ENCODE data around the gene VWA1.

The VWA1 gene

GRCh38 chr1:1430992-1431844 lies 4.3 kb upstream of the VWA1 start:
- Histone ChIP-seq H3K27ac (ENCODE audit: insufficient read depth, low read depth, low read length, poor library complexity, severe bottlenecking) (no peak overlapping the region), H3K36me3 (ENCODE audit: control insufficient read depth, insufficient read depth, low read length) (no peaks in the 10 kb centered on the region), H3K9me3 (ENCODE audit: control insufficient read depth, low read length) (no peaks in the 10 kb centered on the region), H3K4me3 (ENCODE audit: insufficient read depth, low read depth, low read length) (no peak overlapping the region), H3K27me3 (ENCODE audit: control insufficient read depth, insufficient read depth, low read length, poor library complexity, severe bottlenecking) (peaks cover 21% of the 10 kb centered on the region), H3K4me1 (ENCODE audit: control insufficient read depth, insufficient read depth, low read length) (peaks cover 62% of the 10 kb centered on the region)
- 69 to 70% methylated on average over 16 of the region's 18 CpGs for WGBS, 2 experiments

GRCh38 chr1:1431845-1432273 lies 3.6 kb upstream of the VWA1 start:
- H3K27ac ChIP-seq (ENCODE audit: insufficient read depth, low read depth, low read length, poor library complexity, severe bottlenecking), result no peak overlapping the region
- H3K9me3 ChIP-seq (ENCODE audit: control insufficient read depth, low read length), result no peaks in the 10 kb centered on the region
- H3K4me1 ChIP-seq (ENCODE audit: control insufficient read depth, insufficient read depth, low read length), result peaks cover 58% of the 10 kb centered on the region
- H3K36me3 ChIP-seq (ENCODE audit: control insufficient read depth, insufficient read depth, low read length), result no peaks in the 10 kb centered on the region
- H3K4me3 ChIP-seq (ENCODE audit: insufficient read depth, low read depth, low read length), result no peak overlapping the region
- H3K27me3 ChIP-seq (ENCODE audit: control insufficient read depth, insufficient read depth, low read length, poor library complexity, severe bottlenecking), result peaks cover 27% of the 10 kb centered on the region
- WGBS, 2 experiments, result 43 to 60% methylated on average over 5 of the region's 5 CpGs

GRCh38 chr1:1432274-1432950 lies 3.1 kb upstream of the VWA1 start:
- no peaks in the 10 kb centered on the region for H3K36me3 ChIP-seq (ENCODE audit: control insufficient read depth, insufficient read depth, low read length)

GRCh38 chr1:1432951-1433803 lies 2.3 kb upstream of the VWA1 start:
- WGBS, 2 experiments, result 32% methylated on average over 34 of the region's 34 CpGs
- peak overlapping the region; percentile 90 for H3K27ac ChIP-seq (ENCODE audit: insufficient read depth, low read depth, low read length, poor library complexity, severe bottlenecking)
- H3K4me1 ChIP-seq (ENCODE audit: control insufficient read depth, insufficient read depth, low read length), result peaks cover 63% of the 10 kb centered on the region
- no peaks in the 10 kb centered on the region for H3K36me3 ChIP-seq (ENCODE audit: control insufficient read depth, insufficient read depth, low read length)
- peak overlapping the region; percentile 18 for H3K4me3 ChIP-seq (ENCODE audit: insufficient read depth, low read depth, low read length)
- peaks cover 31% of the 10 kb centered on the region for H3K27me3 ChIP-seq (ENCODE audit: control insufficient read depth, insufficient read depth, low read length, poor library complexity, severe bottlenecking)
- H3K9me3 ChIP-seq (ENCODE audit: control insufficient read depth, low read length), result no peaks in the 10 kb centered on the region

More at GRCh38 chr1:1432274-1432950, 3.1 kb upstream of the VWA1 start:
- Histone ChIP-seq H3K27me3 (ENCODE audit: control insufficient read depth, insufficient read depth, low read length, poor library complexity, severe bottlenecking) (peaks cover 31% of the 10 kb centered on the region), H3K9me3 (ENCODE audit: control insufficient read depth, low read length) (no peaks in the 10 kb centered on the region), H3K4me3 (ENCODE audit: insufficient read depth, low read depth, low read length) (no peak overlapping the region), H3K4me1 (ENCODE audit: control insufficient read depth, insufficient read depth, low read length) (peaks cover 58% of the 10 kb centered on the region), H3K27ac (ENCODE audit: insufficient read depth, low read depth, low read length, poor library complexity, severe bottlenecking) (peak overlapping the region; percentile 90)
- 79 to 81% methylated on average over 28 of the region's 28 CpGs for WGBS, 2 experiments

GRCh38 chr1:1433804-1434130 lies 1.7 kb upstream of the VWA1 start:
- Histone ChIP-seq H3K36me3 (ENCODE audit: control insufficient read depth, insufficient read depth, low read length) (no peaks in the 10 kb centered on the region), H3K4me3 (ENCODE audit: insufficient read depth, low read depth, low read length) (peak overlapping the region; percentile 18), H3K27ac (ENCODE audit: insufficient read depth, low read depth, low read length, poor library complexity, severe bottlenecking) (peak overlapping the region; percentile 90), H3K4me1 (ENCODE audit: control insufficient read depth, insufficient read depth, low read length) (peaks cover 65% of the 10 kb centered on the region), H3K27me3 (ENCODE audit: control insufficient read depth, insufficient read depth, low read length, poor library complexity, severe bottlenecking) (peaks cover 31% of the 10 kb centered on the region), H3K9me3 (ENCODE audit: control insufficient read depth, low read length) (no peaks in the 10 kb centered on the region)
- WGBS, 2 experiments, result 27 to 37% methylated on average over 12 of the region's 12 CpGs

- Histone ChIP-seq H3K27me3 (ENCODE audit: control insufficient read depth, insufficient read depth, low read length, poor library complexity, severe bottlenecking) (peaks cover 31% of the 10 kb centered on the region), H3K36me3 (ENCODE audit: control insufficient read depth, insufficient read depth, low read length) (no peaks in the 10 kb centered on the region), H3K9me3 (ENCODE audit: control insufficient read depth, low read length) (no peaks in the 10 kb centered on the region), H3K4me1 (ENCODE audit: control insufficient read depth, insufficient read depth, low read length) (peaks cover 65% of the 10 kb centered on the region), H3K4me3 (ENCODE audit: insufficient read depth, low read depth, low read length) (no peak overlapping the region), H3K27ac (ENCODE audit: insufficient read depth, low read depth, low read length, poor library complexity, severe bottlenecking) (no peak overlapping the region)
- WGBS, 2 experiments, result 21 to 26% methylated on average over 32 of the region's 32 CpGs
Measured at GRCh38 chr1:1434131-1434823, 1.2 kb upstream of the VWA1 start.

GRCh38 chr1:1434824-1435105 lies 725 bp upstream of the VWA1 start:
- WGBS, 2 experiments, result 72 to 75% methylated on average over 4 of the region's 4 CpGs

GRCh38 chr1:1435911-1436629 lies 580 bp downstream of the VWA1 start:
- Histone ChIP-seq H3K4me1 (ENCODE audit: control insufficient read depth, insufficient read depth, low read length) (peaks cover 57% of the 10 kb centered on the region), H3K27me3 (ENCODE audit: control insufficient read depth, insufficient read depth, low read length, poor library complexity, severe bottlenecking) (peaks cover 31% of the 10 kb centered on the region), H3K36me3 (ENCODE audit: control insufficient read depth, insufficient read depth, low read length) (no peaks in the 10 kb centered on the region), H3K4me3 (ENCODE audit: insufficient read depth, low read depth, low read length) (peak overlapping the region; percentile 44), H3K9me3 (ENCODE audit: control insufficient read depth, low read length) (no peaks in the 10 kb centered on the region), H3K27ac (ENCODE audit: insufficient read depth, low read depth, low read length, poor library complexity, severe bottlenecking) (no peak overlapping the region)
- 20 to 22% methylated on average over 40 of the region's 40 CpGs for WGBS, 2 experiments

More at GRCh38 chr1:1434824-1435105, 725 bp upstream of the VWA1 start:
- Histone ChIP-seq H3K4me1 (ENCODE audit: control insufficient read depth, insufficient read depth, low read length) (peaks cover 65% of the 10 kb centered on the region), H3K36me3 (ENCODE audit: control insufficient read depth, insufficient read depth, low read length) (no peaks in the 10 kb centered on the region), H3K27ac (ENCODE audit: insufficient read depth, low read depth, low read length, poor library complexity, severe bottlenecking) (no peak overlapping the region), H3K27me3 (ENCODE audit: control insufficient read depth, insufficient read depth, low read length, poor library complexity, severe bottlenecking) (peaks cover 31% of the 10 kb centered on the region), H3K4me3 (ENCODE audit: insufficient read depth, low read depth, low read length) (peak overlapping the region; percentile 44), H3K9me3 (ENCODE audit: control insufficient read depth, low read length) (no peaks in the 10 kb centered on the region)

- Histone ChIP-seq H3K27ac (ENCODE audit: insufficient read depth, low read depth, low read length, poor library complexity, severe bottlenecking) (no peak overlapping the region), H3K36me3 (ENCODE audit: control insufficient read depth, insufficient read depth, low read length) (no peaks in the 10 kb centered on the region), H3K9me3 (ENCODE audit: control insufficient read depth, low read length) (no peaks in the 10 kb centered on the region), H3K4me1 (ENCODE audit: control insufficient read depth, insufficient read depth, low read length) (peaks cover 51% of the 10 kb centered on the region), H3K27me3 (ENCODE audit: control insufficient read depth, insufficient read depth, low read length, poor library complexity, severe bottlenecking) (peaks cover 31% of the 10 kb centered on the region), H3K4me3 (ENCODE audit: insufficient read depth, low read depth, low read length) (peak overlapping the region; percentile 44)
- 91% methylated on average over 7 of the region's 7 CpGs for WGBS, 2 experiments
Measured at GRCh38 chr1:1436630-1437032, 1.1 kb downstream of the VWA1 start.

Measured in ectodermal cell (in vitro differentiated cells).